ENCODE data around the gene MRPS5.

The MRPS5 gene

GRCh38 chr2:95143838-95144237, 22.2 kb upstream of the MRPS5 start:
- Histone ChIP-seq H3K27me3 (ENCODE audit: control insufficient read depth in 1 of 2, insufficient read depth in 2 of 2, low read length in 2 of 2) (no peaks in the 10 kb centered on the region), H3K4me1 (ENCODE audit: control insufficient read depth in 1 of 2, insufficient read depth in 2 of 2, low read length in 2 of 2) (no peaks in the 10 kb centered on the region), H3K27ac (ENCODE audit: low read depth, low read length) (no peak overlapping the region), H3K9ac (ENCODE audit: low read depth in 1 of 2, low read length in 2 of 2) (no peak overlapping the region), H3K9me3 (ENCODE audit: control insufficient read depth in 1 of 2, low read length in 2 of 2) (peaks cover 72 to 85% of the 10 kb centered on the region in 2 donors), H3K36me3 (ENCODE audit: control insufficient read depth in 1 of 2, insufficient read depth in 2 of 2, low read length in 2 of 2) (peaks cover 7 to 9% of the 10 kb centered on the region in 2 donors), H3K4me3 (ENCODE audit: low read depth in 1 of 2, low read length in 2 of 2) (no peak overlapping the region)

- no peaks in the 10 kb centered on the region for H3K4me1 ChIP-seq (ENCODE audit: control insufficient read depth in 1 of 2, insufficient read depth in 2 of 2, low read length in 2 of 2)
- H3K4me3 ChIP-seq (ENCODE audit: low read depth in 1 of 2, low read length in 2 of 2), result no peak overlapping the region
- no peak overlapping the region for H3K9ac ChIP-seq (ENCODE audit: low read depth in 1 of 2, low read length in 2 of 2)
- H3K27ac ChIP-seq (ENCODE audit: low read depth, low read length), result no peak overlapping the region
- peaks cover 30 to 55% of the 10 kb centered on the region in 2 donors for H3K9me3 ChIP-seq (ENCODE audit: control insufficient read depth in 1 of 2, low read length in 2 of 2)
- no peaks in the 10 kb centered on the region for H3K27me3 ChIP-seq (ENCODE audit: control insufficient read depth in 1 of 2, insufficient read depth in 2 of 2, low read length in 2 of 2)
- no peaks in the 10 kb centered on the region for H3K36me3 ChIP-seq (ENCODE audit: control insufficient read depth in 1 of 2, insufficient read depth in 2 of 2, low read length in 2 of 2)
These were observed 17.1 kb upstream of the MRPS5 start for GRCh38 chr2:95138702-95139101.

GRCh38 chr2:95122197-95122551, 566 bp upstream of the MRPS5 start:
- H3K9ac ChIP-seq (ENCODE audit: low read depth in 1 of 2, low read length in 2 of 2), result peak overlapping the region; percentile 85 to 94
- H3K9me3 ChIP-seq (ENCODE audit: control insufficient read depth in 1 of 2, low read length in 2 of 2), result no peaks in the 10 kb centered on the region
- H3K36me3 ChIP-seq (ENCODE audit: control insufficient read depth in 1 of 2, insufficient read depth in 2 of 2, low read length in 2 of 2), result peaks cover 3 to 4% of the 10 kb centered on the region in 2 donors
- peak overlapping the region; percentile 96 to 97 for H3K4me3 ChIP-seq (ENCODE audit: low read depth in 1 of 2, low read length in 2 of 2)
- no peak overlapping the region for H3K27ac ChIP-seq (ENCODE audit: low read depth, low read length)
- no peaks in the 10 kb centered on the region for H3K27me3 ChIP-seq (ENCODE audit: control insufficient read depth in 1 of 2, insufficient read depth in 2 of 2, low read length in 2 of 2)
- peaks cover 14 to 18% of the 10 kb centered on the region in 2 donors for H3K4me1 ChIP-seq (ENCODE audit: control insufficient read depth in 1 of 2, insufficient read depth in 2 of 2, low read length in 2 of 2)

GRCh38 chr2:95121093-95121406, 558 bp downstream of the MRPS5 start:
- H3K27ac ChIP-seq (ENCODE audit: low read depth, low read length), result peak overlapping the region; percentile 91
- H3K9ac ChIP-seq (ENCODE audit: low read depth in 1 of 2, low read length in 2 of 2), result peak overlapping the region; percentile 85 to 94
- H3K36me3 ChIP-seq (ENCODE audit: control insufficient read depth in 1 of 2, insufficient read depth in 2 of 2, low read length in 2 of 2), result peaks cover 3 to 4% of the 10 kb centered on the region in 2 donors
- H3K4me3 ChIP-seq (ENCODE audit: low read depth in 1 of 2, low read length in 2 of 2), result peak overlapping the region; percentile 96 to 97
- no peaks in the 10 kb centered on the region for H3K9me3 ChIP-seq (ENCODE audit: control insufficient read depth in 1 of 2, low read length in 2 of 2)
- no peaks in the 10 kb centered on the region for H3K27me3 ChIP-seq (ENCODE audit: control insufficient read depth in 1 of 2, insufficient read depth in 2 of 2, low read length in 2 of 2)
- peaks cover 14 to 18% of the 10 kb centered on the region in 2 donors for H3K4me1 ChIP-seq (ENCODE audit: control insufficient read depth in 1 of 2, insufficient read depth in 2 of 2, low read length in 2 of 2)

- Histone ChIP-seq H3K4me3 (ENCODE audit: low read depth in 1 of 2, low read length in 2 of 2) (no peak overlapping the region), H3K27me3 (ENCODE audit: control insufficient read depth in 1 of 2, insufficient read depth in 2 of 2, low read length in 2 of 2) (no peaks in the 10 kb centered on the region), H3K4me1 (ENCODE audit: control insufficient read depth in 1 of 2, insufficient read depth in 2 of 2, low read length in 2 of 2) (peaks cover 6 to 9% of the 10 kb centered on the region in 2 donors), H3K9ac (ENCODE audit: low read depth in 1 of 2, low read length in 2 of 2) (no peak overlapping the region), H3K36me3 (ENCODE audit: control insufficient read depth in 1 of 2, insufficient read depth in 2 of 2, low read length in 2 of 2) (peaks cover 11 to 24% of the 10 kb centered on the region in 2 donors), H3K9me3 (ENCODE audit: control insufficient read depth in 1 of 2, low read length in 2 of 2) (no peaks in the 10 kb centered on the region), H3K27ac (ENCODE audit: low read depth, low read length) (no peak overlapping the region)
These were observed 6.2 kb downstream of the MRPS5 start for GRCh38 chr2:95115418-95115817.

- H3K4me1 ChIP-seq (ENCODE audit: control insufficient read depth in 1 of 2, insufficient read depth in 2 of 2, low read length in 2 of 2), result no peaks in the 10 kb centered on the region
- no peaks in the 10 kb centered on the region for H3K27me3 ChIP-seq (ENCODE audit: control insufficient read depth in 1 of 2, insufficient read depth in 2 of 2, low read length in 2 of 2)
- H3K36me3 ChIP-seq (ENCODE audit: control insufficient read depth in 1 of 2, insufficient read depth in 2 of 2, low read length in 2 of 2), result peaks cover 25 to 41% of the 10 kb centered on the region in 2 donors
- H3K4me3 ChIP-seq (ENCODE audit: low read depth in 1 of 2, low read length in 2 of 2), result no peak overlapping the region
- H3K27ac ChIP-seq (ENCODE audit: low read depth, low read length), result no peak overlapping the region
- no peaks in the 10 kb centered on the region for H3K9me3 ChIP-seq (ENCODE audit: control insufficient read depth in 1 of 2, low read length in 2 of 2)
- no peak overlapping the region for H3K9ac ChIP-seq (ENCODE audit: low read depth in 1 of 2, low read length in 2 of 2)
These were observed 8.1 kb downstream of the MRPS5 start for GRCh38 chr2:95113464-95113863.

- Histone ChIP-seq H3K27ac (ENCODE audit: low read depth, low read length) (no peak overlapping the region), H3K4me3 (ENCODE audit: low read depth in 1 of 2, low read length in 2 of 2) (no peak overlapping the region), H3K9ac (ENCODE audit: low read depth in 1 of 2, low read length in 2 of 2) (no peak overlapping the region), H3K4me1 (ENCODE audit: control insufficient read depth in 1 of 2, insufficient read depth in 2 of 2, low read length in 2 of 2) (no peaks in the 10 kb centered on the region), H3K36me3 (ENCODE audit: control insufficient read depth in 1 of 2, insufficient read depth in 2 of 2, low read length in 2 of 2) (peaks cover 52 to 69% of the 10 kb centered on the region in 2 donors), H3K9me3 (ENCODE audit: control insufficient read depth in 1 of 2, low read length in 2 of 2) (no peaks in the 10 kb centered on the region), H3K27me3 (ENCODE audit: control insufficient read depth in 1 of 2, insufficient read depth in 2 of 2, low read length in 2 of 2) (no peaks in the 10 kb centered on the region)
These were observed 11.2 kb downstream of the MRPS5 start for GRCh38 chr2:95110395-95110794.

GRCh38 chr2:95109260-95109659, 12.3 kb downstream of the MRPS5 start:
- Histone ChIP-seq H3K9me3 (ENCODE audit: control insufficient read depth in 1 of 2, low read length in 2 of 2) (no peaks in the 10 kb centered on the region), H3K27me3 (ENCODE audit: control insufficient read depth in 1 of 2, insufficient read depth in 2 of 2, low read length in 2 of 2) (no peaks in the 10 kb centered on the region), H3K4me3 (ENCODE audit: low read depth in 1 of 2, low read length in 2 of 2) (no peak overlapping the region), H3K27ac (ENCODE audit: low read depth, low read length) (no peak overlapping the region), H3K36me3 (ENCODE audit: control insufficient read depth in 1 of 2, insufficient read depth in 2 of 2, low read length in 2 of 2) (peaks cover 50 to 80% of the 10 kb centered on the region in 2 donors), H3K9ac (ENCODE audit: low read depth in 1 of 2, low read length in 2 of 2) (no peak overlapping the region), H3K4me1 (ENCODE audit: control insufficient read depth in 1 of 2, insufficient read depth in 2 of 2, low read length in 2 of 2) (no peaks in the 10 kb centered on the region)

- no peak overlapping the region for H3K27ac ChIP-seq (ENCODE audit: low read depth, low read length)
- H3K9me3 ChIP-seq (ENCODE audit: control insufficient read depth in 1 of 2, low read length in 2 of 2), result no peaks in the 10 kb centered on the region
- H3K27me3 ChIP-seq (ENCODE audit: control insufficient read depth in 1 of 2, insufficient read depth in 2 of 2, low read length in 2 of 2), result no peaks in the 10 kb centered on the region
- H3K9ac ChIP-seq (ENCODE audit: low read depth in 1 of 2, low read length in 2 of 2), result no peak overlapping the region
- peaks cover 52 to 91% of the 10 kb centered on the region in 2 donors for H3K36me3 ChIP-seq (ENCODE audit: control insufficient read depth in 1 of 2, insufficient read depth in 2 of 2, low read length in 2 of 2)
- no peak overlapping the region for H3K4me3 ChIP-seq (ENCODE audit: low read depth in 1 of 2, low read length in 2 of 2)
- H3K4me1 ChIP-seq (ENCODE audit: control insufficient read depth in 1 of 2, insufficient read depth in 2 of 2, low read length in 2 of 2), result no peaks in the 10 kb centered on the region
These were observed 15.5 kb downstream of the MRPS5 start for GRCh38 chr2:95106081-95106480.

- H3K9me3 ChIP-seq (ENCODE audit: control insufficient read depth in 1 of 2, low read length in 2 of 2), result no peaks in the 10 kb centered on the region
- H3K4me1 ChIP-seq (ENCODE audit: control insufficient read depth in 1 of 2, insufficient read depth in 2 of 2, low read length in 2 of 2), result no peaks in the 10 kb centered on the region
- peaks cover 55 to 94% of the 10 kb centered on the region in 2 donors for H3K36me3 ChIP-seq (ENCODE audit: control insufficient read depth in 1 of 2, insufficient read depth in 2 of 2, low read length in 2 of 2)
- H3K27me3 ChIP-seq (ENCODE audit: control insufficient read depth in 1 of 2, insufficient read depth in 2 of 2, low read length in 2 of 2), result no peaks in the 10 kb centered on the region
- H3K4me3 ChIP-seq (ENCODE audit: low read depth in 1 of 2, low read length in 2 of 2), result no peak overlapping the region
- no peak overlapping the region for H3K9ac ChIP-seq (ENCODE audit: low read depth in 1 of 2, low read length in 2 of 2)
- no peak overlapping the region for H3K27ac ChIP-seq (ENCODE audit: low read depth, low read length)
These were observed 17.0 kb downstream of the MRPS5 start for GRCh38 chr2:95104606-95105005.

- Histone ChIP-seq H3K4me1 (ENCODE audit: control insufficient read depth in 1 of 2, insufficient read depth in 2 of 2, low read length in 2 of 2) (no peaks in the 10 kb centered on the region), H3K9ac (ENCODE audit: low read depth in 1 of 2, low read length in 2 of 2) (no peak overlapping the region), H3K36me3 (ENCODE audit: control insufficient read depth in 1 of 2, insufficient read depth in 2 of 2, low read length in 2 of 2) (peaks cover 26 to 54% of the 10 kb centered on the region in 2 donors), H3K4me3 (ENCODE audit: low read depth in 1 of 2, low read length in 2 of 2) (no peak overlapping the region), H3K27ac (ENCODE audit: low read depth, low read length) (no peak overlapping the region), H3K9me3 (ENCODE audit: control insufficient read depth in 1 of 2, low read length in 2 of 2) (no peaks in the 10 kb centered on the region), H3K27me3 (ENCODE audit: control insufficient read depth in 1 of 2, insufficient read depth in 2 of 2, low read length in 2 of 2) (no peaks in the 10 kb centered on the region)
These were observed 21.7 kb downstream of the MRPS5 start for GRCh38 chr2:95099910-95100309.
